ENCODE measurements around the gene SLC38A9.

The SLC38A9 gene

DNA sequence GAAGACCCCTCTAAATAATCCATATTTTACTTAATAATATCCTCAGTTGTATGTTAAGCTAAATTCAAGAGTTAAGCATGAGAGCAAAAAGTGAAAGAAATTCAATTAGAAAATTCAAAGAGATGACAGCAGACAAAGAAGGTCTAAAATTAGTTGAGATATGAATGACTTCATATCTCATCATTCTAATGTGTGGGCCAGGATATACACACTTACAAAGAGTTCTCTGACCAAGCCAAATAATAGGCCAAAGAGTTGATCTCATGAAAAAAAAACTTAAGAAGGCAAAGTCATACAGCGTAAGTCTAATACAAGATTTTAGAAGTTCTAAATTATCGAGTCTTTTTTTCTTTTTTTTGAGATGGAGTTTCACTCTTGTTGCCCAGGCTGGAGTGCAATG is 89.7 kb downstream of the SLC38A9 start:
- H3K23ac ChIP-seq (ENCODE audit: low read depth, low read length, poor library complexity), result no peak overlapping the region
- H3K36me3 ChIP-seq (replicated peaks in 1 of 2; ENCODE audit: control insufficient read depth in 2 of 2, insufficient read depth in 2 of 2, low read length in 2 of 2), result no peaks in the 10 kb centered on the region
- H3K9ac ChIP-seq (ENCODE audit: low read depth, low read length, poor library complexity), result no peak overlapping the region
- peaks cover 0 to 2% of the 10 kb centered on the region in 2 donors for H3K4me1 ChIP-seq (ENCODE audit: control insufficient read depth in 2 of 2, insufficient read depth in 1 of 2, low read depth in 1 of 2, low read length in 2 of 2)
- no peak overlapping the region for H2AK5ac ChIP-seq (ENCODE audit: low read depth, low read length)
- H3K9me3 ChIP-seq (replicated peaks in 1 of 2; ENCODE audit: control insufficient read depth in 2 of 2, insufficient read depth in 1 of 2, low read depth in 1 of 2, low read length in 2 of 2), result no peaks in the 10 kb centered on the region
- H3K14ac ChIP-seq (ENCODE audit: low read length), result no peak overlapping the region
- H4K8ac ChIP-seq (ENCODE audit: low read depth, low read length), result no peak overlapping the region
- no peak overlapping the region for H3K27ac ChIP-seq (replicated peaks; ENCODE audit: low read length)
- H3K18ac ChIP-seq (ENCODE audit: low read length), result no peak overlapping the region
- no peak overlapping the region for H4K91ac ChIP-seq (ENCODE audit: low read depth, low read length, poor library complexity)
- no peak for DNase-seq (ENCODE audit: low spot score)
- no CpG with 5 or more reads among the region's 2 CpGs for WGBS, 2 donors (ENCODE audit: extremely low coverage in 2 of 2, insufficient read length in 2 of 2, insufficient replicate concordance in 1 of 2)
- H2BK15ac ChIP-seq (ENCODE audit: low read length), result no peak overlapping the region
- no peak overlapping the region for H3K4me3 ChIP-seq (ENCODE audit: low read length in 2 of 2)
- no peak overlapping the region for H2BK5ac ChIP-seq (ENCODE audit: low read length)
- no peaks in the 10 kb centered on the region for H3K79me1 ChIP-seq (ENCODE audit: low read depth, low read length)
- H2BK12ac ChIP-seq (ENCODE audit: low read length), result no peak overlapping the region
- H3K4ac ChIP-seq (ENCODE audit: low read length), result no peak overlapping the region
- H3K4me2 ChIP-seq (ENCODE audit: insufficient read depth, low read length, poor library complexity, severe bottlenecking), result no peak overlapping the region
- no peak overlapping the region for H2AFZ ChIP-seq (ENCODE audit: low read length)
- H3K27me3 ChIP-seq (ENCODE audit: control insufficient read depth in 3 of 3, insufficient read depth in 3 of 3, low read depth in 1 of 3, low read length in 3 of 3), result no peaks in the 10 kb centered on the region
- H2BK120ac ChIP-seq (ENCODE audit: low read depth, low read length), result no peak overlapping the region

GRCh38 chr5:55621229-55621628 is 90.9 kb downstream of the SLC38A9 start:
- Histone ChIP-seq H3K18ac (ENCODE audit: low read length) (no peak overlapping the region), H3K9me3 (replicated peaks in 1 of 2; ENCODE audit: control insufficient read depth in 2 of 2, insufficient read depth in 1 of 2, low read depth in 1 of 2, low read length in 2 of 2) (no peaks in the 10 kb centered on the region), H3K27ac (replicated peaks; ENCODE audit: low read length) (no peak overlapping the region), H3K4me1 (ENCODE audit: control insufficient read depth in 2 of 2, insufficient read depth in 1 of 2, low read depth in 1 of 2, low read length in 2 of 2) (peaks cover 0 to 2% of the 10 kb centered on the region in 2 donors), H3K9ac (ENCODE audit: low read depth, low read length, poor library complexity) (no peak overlapping the region), H2AFZ (ENCODE audit: low read length) (no peak overlapping the region), H2AK5ac (ENCODE audit: low read depth, low read length) (no peak overlapping the region), H2BK15ac (ENCODE audit: low read length) (no peak overlapping the region), H3K27me3 (ENCODE audit: control insufficient read depth in 3 of 3, insufficient read depth in 3 of 3, low read depth in 1 of 3, low read length in 3 of 3) (no peaks in the 10 kb centered on the region), H4K91ac (ENCODE audit: low read depth, low read length, poor library complexity) (no peak overlapping the region), H4K8ac (ENCODE audit: low read depth, low read length) (no peak overlapping the region), H2BK5ac (ENCODE audit: low read length) (no peak overlapping the region), H3K79me1 (ENCODE audit: low read depth, low read length) (no peaks in the 10 kb centered on the region), H3K23ac (ENCODE audit: low read depth, low read length, poor library complexity) (no peak overlapping the region), H3K4ac (ENCODE audit: low read length) (no peak overlapping the region), H3K14ac (ENCODE audit: low read length) (no peak overlapping the region), H2BK120ac (ENCODE audit: low read depth, low read length) (no peak overlapping the region), H2BK12ac (ENCODE audit: low read length) (no peak overlapping the region), H3K4me3 (ENCODE audit: low read length in 2 of 2) (no peak overlapping the region), H3K4me2 (ENCODE audit: insufficient read depth, low read length, poor library complexity, severe bottlenecking) (no peak overlapping the region), H3K36me3 (replicated peaks in 1 of 2; ENCODE audit: control insufficient read depth in 2 of 2, insufficient read depth in 2 of 2, low read length in 2 of 2) (no peaks in the 10 kb centered on the region)
- no peak for DNase-seq (ENCODE audit: low spot score)
- no CpG with 5 or more reads among the region's 3 CpGs for WGBS, 2 donors (ENCODE audit: extremely low coverage in 2 of 2, insufficient read length in 2 of 2, insufficient replicate concordance in 1 of 2)

- H3K27ac ChIP-seq (replicated peaks; ENCODE audit: low read length), result no peak overlapping the region
- no peak overlapping the region for H3K18ac ChIP-seq (ENCODE audit: low read length)
- no peak overlapping the region for H3K14ac ChIP-seq (ENCODE audit: low read length)
- H2AFZ ChIP-seq (ENCODE audit: low read length), result no peak overlapping the region
- no peak overlapping the region for H3K4me3 ChIP-seq (ENCODE audit: low read length in 2 of 2)
- no peak for DNase-seq (ENCODE audit: low spot score)
- WGBS, 2 donors (ENCODE audit: extremely low coverage in 2 of 2, insufficient read length in 2 of 2, insufficient replicate concordance in 1 of 2), result no CpG with 5 or more reads among the region's 4 CpGs
- no peak overlapping the region for H2BK15ac ChIP-seq (ENCODE audit: low read length)
- H2AK5ac ChIP-seq (ENCODE audit: low read depth, low read length), result no peak overlapping the region
- H3K9ac ChIP-seq (ENCODE audit: low read depth, low read length, poor library complexity), result no peak overlapping the region
- H3K79me1 ChIP-seq (ENCODE audit: low read depth, low read length), result no peaks in the 10 kb centered on the region
- H3K4me2 ChIP-seq (ENCODE audit: insufficient read depth, low read length, poor library complexity, severe bottlenecking), result no peak overlapping the region
- no peak overlapping the region for H4K91ac ChIP-seq (ENCODE audit: low read depth, low read length, poor library complexity)
- no peak overlapping the region for H2BK5ac ChIP-seq (ENCODE audit: low read length)
- H3K23ac ChIP-seq (ENCODE audit: low read depth, low read length, poor library complexity), result no peak overlapping the region
- H3K4ac ChIP-seq (ENCODE audit: low read length), result no peak overlapping the region
- H2BK12ac ChIP-seq (ENCODE audit: low read length), result no peak overlapping the region
- H3K27me3 ChIP-seq (ENCODE audit: control insufficient read depth in 3 of 3, insufficient read depth in 3 of 3, low read depth in 1 of 3, low read length in 3 of 3), result no peaks in the 10 kb centered on the region
- no peak overlapping the region for H2BK120ac ChIP-seq (ENCODE audit: low read depth, low read length)
- H4K8ac ChIP-seq (ENCODE audit: low read depth, low read length), result no peak overlapping the region
- no peaks in the 10 kb centered on the region for H3K36me3 ChIP-seq (replicated peaks in 1 of 2; ENCODE audit: control insufficient read depth in 2 of 2, insufficient read depth in 2 of 2, low read length in 2 of 2)
- H3K9me3 ChIP-seq (replicated peaks in 1 of 2; ENCODE audit: control insufficient read depth in 2 of 2, insufficient read depth in 1 of 2, low read depth in 1 of 2, low read length in 2 of 2), result no peaks in the 10 kb centered on the region
- H3K4me1 ChIP-seq (ENCODE audit: control insufficient read depth in 2 of 2, insufficient read depth in 1 of 2, low read depth in 1 of 2, low read length in 2 of 2), result peaks cover 0 to 2% of the 10 kb centered on the region in 2 donors
Measured at GRCh38 chr5:55620766-55621160, 91.4 kb downstream of the SLC38A9 start.

- H3K79me1 ChIP-seq (ENCODE audit: low read depth, low read length), result no peaks in the 10 kb centered on the region
- WGBS, 2 donors (ENCODE audit: extremely low coverage in 2 of 2, insufficient read length in 2 of 2, insufficient replicate concordance in 1 of 2), result no CpG with 5 or more reads among the region's 6 CpGs
- no peak overlapping the region for H3K23ac ChIP-seq (ENCODE audit: low read depth, low read length, poor library complexity)
- H3K4me2 ChIP-seq (ENCODE audit: insufficient read depth, low read length, poor library complexity, severe bottlenecking), result no peak overlapping the region
- no peak overlapping the region for H2AK5ac ChIP-seq (ENCODE audit: low read depth, low read length)
- H2BK5ac ChIP-seq (ENCODE audit: low read length), result no peak overlapping the region
- H3K4me3 ChIP-seq (ENCODE audit: low read length in 2 of 2), result no peak overlapping the region
- no peak overlapping the region for H3K4ac ChIP-seq (ENCODE audit: low read length)
- no peak overlapping the region for H3K27ac ChIP-seq (replicated peaks; ENCODE audit: low read length)
- no peaks in the 10 kb centered on the region for H3K36me3 ChIP-seq (replicated peaks in 1 of 2; ENCODE audit: control insufficient read depth in 2 of 2, insufficient read depth in 2 of 2, low read length in 2 of 2)
- H3K18ac ChIP-seq (ENCODE audit: low read length), result no peak overlapping the region
- H3K9me3 ChIP-seq (replicated peaks in 1 of 2; ENCODE audit: control insufficient read depth in 2 of 2, insufficient read depth in 1 of 2, low read depth in 1 of 2, low read length in 2 of 2), result no peaks in the 10 kb centered on the region
- no peak overlapping the region for H3K14ac ChIP-seq (ENCODE audit: low read length)
- H4K8ac ChIP-seq (ENCODE audit: low read depth, low read length), result no peak overlapping the region
- no peak overlapping the region for H2BK15ac ChIP-seq (ENCODE audit: low read length)
- H2AFZ ChIP-seq (ENCODE audit: low read length), result no peak overlapping the region
- no peak overlapping the region for H2BK12ac ChIP-seq (ENCODE audit: low read length)
- DNase-seq (ENCODE audit: low spot score), result no peak
- no peak overlapping the region for H3K9ac ChIP-seq (ENCODE audit: low read depth, low read length, poor library complexity)
- no peaks in the 10 kb centered on the region for H3K27me3 ChIP-seq (ENCODE audit: control insufficient read depth in 3 of 3, insufficient read depth in 3 of 3, low read depth in 1 of 3, low read length in 3 of 3)
- no peak overlapping the region for H2BK120ac ChIP-seq (ENCODE audit: low read depth, low read length)
- peaks cover 0 to 2% of the 10 kb centered on the region in 2 donors for H3K4me1 ChIP-seq (ENCODE audit: control insufficient read depth in 2 of 2, insufficient read depth in 1 of 2, low read depth in 1 of 2, low read length in 2 of 2)
- no peak overlapping the region for H4K91ac ChIP-seq (ENCODE audit: low read depth, low read length, poor library complexity)
Measured at GRCh38 chr5:55620009-55620765, 91.9 kb downstream of the SLC38A9 start.
